Measurements from ENCODE around the gene PEDS1.

- TF ChIP-seq, protein P1, sequence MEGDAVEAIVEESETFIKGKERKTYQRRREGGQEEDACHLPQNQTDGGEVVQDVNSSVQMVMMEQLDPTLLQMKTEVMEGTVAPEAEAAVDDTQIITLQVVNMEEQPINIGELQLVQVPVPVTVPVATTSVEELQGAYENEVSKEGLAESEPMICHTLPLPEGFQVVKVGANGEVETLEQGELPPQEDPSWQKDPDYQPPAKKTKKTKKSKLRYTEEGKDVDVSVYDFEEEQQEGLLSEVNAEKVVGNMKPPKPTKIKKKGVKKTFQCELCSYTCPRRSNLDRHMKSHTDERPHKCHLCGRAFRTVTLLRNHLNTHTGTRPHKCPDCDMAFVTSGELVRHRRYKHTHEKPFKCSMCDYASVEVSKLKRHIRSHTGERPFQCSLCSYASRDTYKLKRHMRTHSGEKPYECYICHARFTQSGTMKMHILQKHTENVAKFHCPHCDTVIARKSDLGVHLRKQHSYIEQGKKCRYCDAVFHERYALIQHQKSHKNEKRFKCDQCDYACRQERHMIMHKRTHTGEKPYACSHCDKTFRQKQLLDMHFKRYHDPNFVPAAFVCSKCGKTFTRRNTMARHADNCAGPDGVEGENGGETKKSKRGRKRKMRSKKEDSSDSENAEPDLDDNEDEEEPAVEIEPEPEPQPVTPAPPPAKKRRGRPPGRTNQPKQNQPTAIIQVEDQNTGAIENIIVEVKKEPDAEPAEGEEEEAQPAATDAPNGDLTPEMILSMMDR (conservative IDR thresholded peaks at IDR 0.05): no peak
- no peak for TF ChIP-seq ZFX (IDR thresholded peaks at IDR 0.05)
Observed at GRCh38 chr20:50115041-50115512, 38.4 kb downstream of the PEDS1 start.

Data from C4-2B (cell line).